Peyer's patch (tissue), 4 donors: ENCODE measurements around the gene ZNF483.

Experiments used
- POLR2A ChIP-seq, 2 donors: fragments of 450-650 bp; IDR thresholded peaks; one replicate each; pipeline ENCODE4 v1.5.1; 2017; ENCODE audit warnings: antibody characterized with exemption in 2 of 2, mild to moderate bottlenecking in 2 of 2, moderate library complexity in 2 of 2
- TF ChIP-seq, protein P1 (sequence below), 6 experiments: fragments of 450-650 bp in 4 of 6; fragments of 200-600 bp in 2 of 6; sonication (generic) in 1 of 6; IDR thresholded peaks; one replicate each; pipeline ENCODE4 v1.5.1; 2017 to 2019; ENCODE audit warnings: antibody characterized with exemption in 6 of 6, mild to moderate bottlenecking in 3 of 6, moderate library complexity in 1 of 6

DNA sequence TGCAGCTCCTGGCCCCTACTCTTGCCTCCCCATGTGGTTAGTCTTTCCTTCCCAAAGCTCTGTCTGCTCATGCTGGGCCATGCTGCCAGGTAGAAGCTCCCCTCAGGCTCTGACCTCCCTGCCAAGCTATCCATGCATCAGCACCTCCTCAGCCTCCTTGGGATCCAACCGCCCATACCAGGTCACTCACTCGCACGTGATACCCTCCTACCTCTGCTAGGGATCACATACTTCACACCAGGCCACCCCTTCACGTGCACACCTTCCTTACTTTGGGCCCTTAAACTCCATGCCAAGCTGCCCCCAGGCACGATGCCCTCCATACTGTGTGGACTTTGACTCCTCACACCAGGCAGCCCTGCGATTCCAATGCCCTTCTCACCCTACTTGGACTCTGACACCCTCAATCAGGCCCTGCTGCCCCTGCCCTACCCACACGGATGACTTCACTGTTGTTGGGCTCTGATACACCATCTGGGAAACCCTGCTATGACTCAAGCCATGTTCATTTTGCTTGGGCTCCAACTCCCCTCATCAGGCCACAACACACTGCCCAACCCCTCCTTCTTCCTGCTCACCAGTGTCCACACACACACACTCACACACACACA lies 34.1 kb downstream of the ZNF483 start:
- TF ChIP-seq, protein P1, sequence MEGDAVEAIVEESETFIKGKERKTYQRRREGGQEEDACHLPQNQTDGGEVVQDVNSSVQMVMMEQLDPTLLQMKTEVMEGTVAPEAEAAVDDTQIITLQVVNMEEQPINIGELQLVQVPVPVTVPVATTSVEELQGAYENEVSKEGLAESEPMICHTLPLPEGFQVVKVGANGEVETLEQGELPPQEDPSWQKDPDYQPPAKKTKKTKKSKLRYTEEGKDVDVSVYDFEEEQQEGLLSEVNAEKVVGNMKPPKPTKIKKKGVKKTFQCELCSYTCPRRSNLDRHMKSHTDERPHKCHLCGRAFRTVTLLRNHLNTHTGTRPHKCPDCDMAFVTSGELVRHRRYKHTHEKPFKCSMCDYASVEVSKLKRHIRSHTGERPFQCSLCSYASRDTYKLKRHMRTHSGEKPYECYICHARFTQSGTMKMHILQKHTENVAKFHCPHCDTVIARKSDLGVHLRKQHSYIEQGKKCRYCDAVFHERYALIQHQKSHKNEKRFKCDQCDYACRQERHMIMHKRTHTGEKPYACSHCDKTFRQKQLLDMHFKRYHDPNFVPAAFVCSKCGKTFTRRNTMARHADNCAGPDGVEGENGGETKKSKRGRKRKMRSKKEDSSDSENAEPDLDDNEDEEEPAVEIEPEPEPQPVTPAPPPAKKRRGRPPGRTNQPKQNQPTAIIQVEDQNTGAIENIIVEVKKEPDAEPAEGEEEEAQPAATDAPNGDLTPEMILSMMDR (IDR thresholded peaks at IDR 0.05), result no peak
- TF ChIP-seq POLR2A (IDR thresholded peaks at IDR 0.05), result no peak
